Endothelial cell of umbilical vein (primary cell): Measurements from ENCODE around the gene GPR18. TPM values are rescaled to one million over a fixed set of nuclear protein-coding genes. Genes with fewer than 3 reads are reported as not detected.

Experiments used
- BruUV-seq: library from RNA; stranded (reverse); fragments of 400-500 nt; replicated peaks from 2 replicates; lab custom pipeline; 2021; lab: Mats Ljungman, UMichigan
- CTCF ChIA-PET: fragments of 300-600, 350-600 bp; sonication (Branson Sonifier 250); formaldehyde crosslinking; loops from one replicate; lab custom pipeline; 2021; ENCODE audit warnings: antibody characterized with exemption, inconsistent platforms; lab: Charles Lee
- POLR2A ChIA-PET: fragments of 300-600, 350-600 bp; sonication (Branson Sonifier 250); formaldehyde crosslinking; loops from one replicate; lab custom pipeline; 2021; ENCODE audit warnings: antibody characterized with exemption, inconsistent platforms; lab: Charles Lee
- DNase-seq: peaks from one replicate; pipeline ENCODE4 v3.0.0-alpha.2; 2011; ENCODE audit warnings: low read depth, low spot score
- FAIRE-seq: peaks from 2 replicates; lab custom pipeline; 2011; peaks lifted over from hg19 to GRCh38; lab: Jason Lieb, UNC
- H2AFZ ChIP-seq: 2 replicates; pipeline ENCODE4 v1.6.0; 2012; ENCODE audit warnings: low read depth, low read length, control low read depth, inconsistent platforms
- H3K27ac ChIP-seq: 2 replicates; pipeline ENCODE4 v1.5.1; 2011; ENCODE audit warnings: low read depth, mild to moderate bottlenecking, control low read depth, low read length, moderate library complexity; ENCODE audit not compliant: insufficient read depth
- H3K27me3 ChIP-seq, 2 experiments: 2 replicates each; pipeline versions ENCODE4 v1.6.0 to v1.6.1; 2011; ENCODE audit warnings: low read length in 2 of 2, mixed read lengths in 1 of 2; ENCODE audit not compliant: control insufficient read depth in 2 of 2, insufficient read depth in 2 of 2
- H3K36me3 ChIP-seq, 2 experiments: 2 replicates in 1 of 2; 3 replicates in 1 of 2; pipeline ENCODE4 v1.5.1; 2011; ENCODE audit warnings: low read length in 2 of 2, mild to moderate bottlenecking in 1 of 2, moderate library complexity in 1 of 2; ENCODE audit not compliant: control insufficient read depth in 2 of 2, insufficient read depth in 2 of 2; ENCODE audit errors: extremely low read depth in 1 of 2
- H3K4me1 ChIP-seq: 3 replicates; pipeline ENCODE4 v1.5.1; 2011; ENCODE audit warnings: mild to moderate bottlenecking, low read length; ENCODE audit not compliant: control insufficient read depth, insufficient read depth; ENCODE audit errors: extremely low read depth
- H3K4me2 ChIP-seq: 2 replicates; pipeline ENCODE4 v1.6.1; 2011; ENCODE audit warnings: low read length, control low read depth, mixed read lengths; ENCODE audit not compliant: insufficient read depth
- H3K4me3 ChIP-seq, 3 experiments: fragments of 200-600 bp in 1 of 3; sonication (generic), shearing (Covaris generic) in 1 of 3; replicated peaks in 1 of 3; 2 replicates each; pipeline ENCODE4 v1.5.1; 2011 to 2016; ENCODE audit warnings: control low read depth in 3 of 3, low read length in 3 of 3, mild to moderate bottlenecking in 2 of 3, inconsistent platforms in 1 of 3, low read depth in 1 of 3, moderate library complexity in 1 of 3; ENCODE audit not compliant: insufficient read depth in 1 of 3
- H3K79me2 ChIP-seq: 2 replicates; pipeline ENCODE4 v1.6.0; 2012; ENCODE audit warnings: low read length, inconsistent platforms; ENCODE audit not compliant: control insufficient read depth, insufficient read depth
- H3K9ac ChIP-seq: replicated peaks from 2 replicates; pipeline ENCODE3; 2011; ENCODE audit warnings: low read length, control low read depth; ENCODE audit not compliant: insufficient read depth; ENCODE audit errors: extremely low read depth
- H3K9me1 ChIP-seq: replicated peaks from 3 replicates; pipeline ENCODE4 v1.6.0; 2011; ENCODE audit warnings: mild to moderate bottlenecking, low read length; ENCODE audit not compliant: control insufficient read depth, insufficient read depth; ENCODE audit errors: extremely low read depth
- H3K9me3 ChIP-seq: replicated peaks from 2 replicates; pipeline ENCODE4 v1.5.1; 2012; ENCODE audit warnings: low read length, inconsistent platforms; ENCODE audit not compliant: control insufficient read depth, insufficient read depth
- H4K20me1 ChIP-seq: replicated peaks from 2 replicates; pipeline ENCODE3; 2011; ENCODE audit warnings: mild to moderate bottlenecking, low read length; ENCODE audit not compliant: control insufficient read depth, insufficient read depth; ENCODE audit errors: extremely low read depth
- EZH2 ChIP-seq: IDR thresholded peaks from 2 replicates; pipeline ENCODE4 v1.6.1; 2012; ENCODE audit warnings: borderline replicate concordance, low read depth, mild to moderate bottlenecking, moderate library complexity, low read length, inconsistent platforms; ENCODE audit not compliant: severe bottlenecking
- FOS ChIP-seq: IDR thresholded peaks from 2 replicates; pipeline ENCODE4 v1.6.1; 2011; ENCODE audit warnings: mild to moderate bottlenecking, low read length, moderate library complexity, borderline replicate concordance; ENCODE audit not compliant: insufficient read depth
- GATA2 ChIP-seq: IDR thresholded peaks from 2 replicates; pipeline ENCODE4 v1.7.0; 2011; ENCODE audit warnings: low read depth, mild to moderate bottlenecking, moderate library complexity, mixed read lengths, low read length; ENCODE audit not compliant: insufficient read length, insufficient read depth
- JUN ChIP-seq: IDR thresholded peaks from 2 replicates; pipeline ENCODE4 v1.6.1; 2011; ENCODE audit warnings: borderline replicate concordance, low read depth; ENCODE audit not compliant: insufficient read length, insufficient read depth
- POLR2A ChIP-seq: IDR thresholded peaks from 2 replicates; pipeline ENCODE4 v1.6.1; 2012; ENCODE audit warnings: low read depth, mild to moderate bottlenecking, control low read depth, low read length
- POLR2AphosphoS5 ChIP-seq: IDR thresholded peaks from 2 replicates; pipeline ENCODE4 v1.6.1; 2012; ENCODE audit warnings: low read depth, mild to moderate bottlenecking, control low read depth, low read length, moderate library complexity; ENCODE audit not compliant: insufficient read depth
- dilution Hi-C: fragments of 300-500 bp; cut with MboI; formaldehyde crosslinking; loops from one replicate; pipeline ENCODE4 v1.15.0; 2019; ENCODE audit warnings: low sequenced_read_pairs; ENCODE audit not compliant: extremely low pct_ligation_motif_present
- intact Hi-C: fragments of 100-400 bp; cut with micrococcal nuclease; formaldehyde crosslinking; loops from one replicate; pipeline ENCODE4 v1.10.0; 2022
- polyA plus RNA-seq, 4 experiments: library from polyadenylated mRNA; depleted of rRNA in 3 of 4; stranded (reverse) in 3 of 4; unstranded in 1 of 4; fragments of >200 nt; gene quantifications; 2 replicates each; pipeline versions ENCODE4 v1.2.1 to v1.2.3, GENCODE V29; 2011 to 2012; ENCODE audit warnings: missing spikeins in 1 of 4
- total RNA-seq: library from RNA; stranded (reverse); gene quantifications from 2 replicates; pipeline ENCODE4 v1.2.3, GENCODE V29; 2021
- TF ChIP-seq, protein P1 (sequence below): IDR thresholded peaks from 2 replicates; pipeline ENCODE4 v1.6.1; 2011; ENCODE audit not compliant: insufficient read depth, insufficient read length
- TF ChIP-seq, protein P2 (sequence below), 2 donors: IDR thresholded peaks; 1 replicate in 1 of 2; 2 replicates in 1 of 2; pipeline ENCODE4 v1.5.1; 2011; ENCODE audit warnings: low read length in 2 of 2, mild to moderate bottlenecking in 2 of 2, moderate library complexity in 2 of 2, control low read depth in 1 of 2, inconsistent platforms in 1 of 2, low read depth in 1 of 2; ENCODE audit not compliant: insufficient read depth in 1 of 2; ENCODE audit errors: extremely low read depth in 1 of 2

The GPR18 gene
- total and polyA plus RNA-seq, 2 donors (not counting 3 experiments of a cell fraction or from before 2014, with no cell fraction given) = not detected

DNA sequence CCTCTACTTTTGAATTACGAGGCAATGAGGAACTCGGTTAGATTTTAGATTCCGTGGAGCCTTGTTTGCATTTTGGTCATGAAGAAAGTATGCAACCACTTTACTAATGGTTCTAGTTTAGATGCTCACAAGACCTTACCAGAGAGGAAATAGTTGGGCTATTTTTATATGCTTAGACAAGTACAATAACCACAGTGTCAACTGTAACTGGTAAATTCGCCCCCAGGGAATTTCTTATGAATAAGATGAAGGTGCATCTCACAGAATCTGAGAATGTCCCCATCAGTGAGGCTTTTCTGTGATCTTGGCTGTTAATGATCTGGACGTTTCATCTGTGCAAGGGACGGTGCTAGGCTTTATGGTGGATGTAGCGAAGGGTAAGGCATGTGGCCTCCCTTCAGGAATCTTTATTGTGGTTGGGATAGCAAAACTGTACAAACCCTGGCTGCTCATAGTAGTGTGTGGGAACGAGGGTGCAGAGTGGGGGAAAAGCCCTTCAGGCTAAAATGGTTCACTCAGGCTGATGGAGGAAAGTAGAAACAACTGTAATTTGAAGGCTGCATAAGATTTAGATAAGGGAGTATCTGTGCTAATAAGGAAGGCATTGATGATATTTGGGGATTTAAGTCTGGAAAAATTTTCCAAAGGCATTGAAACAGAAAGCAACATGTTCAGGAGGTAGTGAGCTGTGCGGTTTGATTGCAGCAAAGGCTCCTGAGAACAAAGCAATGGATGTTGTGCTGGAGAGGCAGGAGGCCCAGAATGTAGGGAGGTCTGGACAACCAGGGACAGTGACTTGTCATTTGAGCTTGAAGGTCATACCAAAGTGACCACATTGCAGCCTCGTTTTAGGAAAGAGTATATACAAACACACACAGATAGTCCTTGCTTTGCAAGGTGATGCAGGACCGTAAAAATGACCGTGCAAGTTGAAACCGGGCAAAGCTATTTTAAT, 29.2 kb downstream of the GPR18 start:
- Histone ChIP-seq H3K9me3 (no peaks in the 10 kb centered on the region), H2AFZ (no peak overlapping the region), H3K9ac (no peak overlapping the region), H3K4me2 (no peak overlapping the region), H3K36me3 (peaks cover 0 to 3% of the 10 kb centered on the region in 2 experiments), H3K27ac (no peak overlapping the region), H4K20me1 (no peaks in the 10 kb centered on the region), H3K27me3 (no peaks in the 10 kb centered on the region), H3K4me1 (no peaks in the 10 kb centered on the region), H3K4me3 (no peak overlapping the region), H3K9me1 (no peaks in the 10 kb centered on the region), H3K79me2 (peaks cover 47% of the 10 kb centered on the region)
- dilution Hi-C loops (no loop called here), intact Hi-C loops (no loop called here)
- CTCF ChIA-PET = interaction anchor here (1.4 kb wide), 1 partner anchor 28 kb away, joined by 4 read pairs; the partner anchor contains the start of gene UBAC2
- no TSS peak for BruUV-seq
- TF ChIP-seq JUN (no peak), POLR2A (no peak), POLR2AphosphoS5 (no peak), EZH2 (no peak), GATA2 (no peak), FOS (no peak)
- TF ChIP-seq, protein P1, sequence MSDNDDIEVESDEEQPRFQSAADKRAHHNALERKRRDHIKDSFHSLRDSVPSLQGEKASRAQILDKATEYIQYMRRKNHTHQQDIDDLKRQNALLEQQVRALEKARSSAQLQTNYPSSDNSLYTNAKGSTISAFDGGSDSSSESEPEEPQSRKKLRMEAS = no peak
- TF ChIP-seq, protein P2, sequence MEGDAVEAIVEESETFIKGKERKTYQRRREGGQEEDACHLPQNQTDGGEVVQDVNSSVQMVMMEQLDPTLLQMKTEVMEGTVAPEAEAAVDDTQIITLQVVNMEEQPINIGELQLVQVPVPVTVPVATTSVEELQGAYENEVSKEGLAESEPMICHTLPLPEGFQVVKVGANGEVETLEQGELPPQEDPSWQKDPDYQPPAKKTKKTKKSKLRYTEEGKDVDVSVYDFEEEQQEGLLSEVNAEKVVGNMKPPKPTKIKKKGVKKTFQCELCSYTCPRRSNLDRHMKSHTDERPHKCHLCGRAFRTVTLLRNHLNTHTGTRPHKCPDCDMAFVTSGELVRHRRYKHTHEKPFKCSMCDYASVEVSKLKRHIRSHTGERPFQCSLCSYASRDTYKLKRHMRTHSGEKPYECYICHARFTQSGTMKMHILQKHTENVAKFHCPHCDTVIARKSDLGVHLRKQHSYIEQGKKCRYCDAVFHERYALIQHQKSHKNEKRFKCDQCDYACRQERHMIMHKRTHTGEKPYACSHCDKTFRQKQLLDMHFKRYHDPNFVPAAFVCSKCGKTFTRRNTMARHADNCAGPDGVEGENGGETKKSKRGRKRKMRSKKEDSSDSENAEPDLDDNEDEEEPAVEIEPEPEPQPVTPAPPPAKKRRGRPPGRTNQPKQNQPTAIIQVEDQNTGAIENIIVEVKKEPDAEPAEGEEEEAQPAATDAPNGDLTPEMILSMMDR (IDR thresholded peaks at IDR 0.05; ENCODE audit: extremely low read depth in 1 of 2, insufficient read depth in 1 of 2, low read depth in 1 of 2, low read length in 2 of 2) = no peak
- no peak for DNase-seq
- POLR2A ChIA-PET = no interaction called here
- no peak for FAIRE-seq
